Stimulated activated CD4-positive, alpha-beta T cell treated with anti-CD3 and anti-CD28 coated beads, Interleukin-15, amount 100 ng/mL, for 1 hour (primary cell): ENCODE measurements around the gene STX17.
"Not testable (repeated sequence)": the region's sequence is repeated elsewhere in the genome, so short reads cannot be mapped to it uniquely, and the experiment has no call there.

ENCODE experiments used
- DNase-seq, 2 donors: peaks; one replicate each; pipeline ENCODE4 v3.0.0-alpha.2; 2020; ENCODE audit warnings: low read depth in 1 of 2, low spot score in 1 of 2

The STX17 gene

GRCh38 chr9:99906403-99907207, at the start of gene STX17:
Gene STX17, plus strand, starts transcription at chr9:99906654. Its CDS starts 8,586 bp downstream, at chr9:99915240.
- peak; percentile 74 to 77 for DNase-seq

GRCh38 chr9:99857576-99857975, 48.9 kb upstream of the STX17 start:
- DNase-seq = not testable (repeated sequence)

DNA sequence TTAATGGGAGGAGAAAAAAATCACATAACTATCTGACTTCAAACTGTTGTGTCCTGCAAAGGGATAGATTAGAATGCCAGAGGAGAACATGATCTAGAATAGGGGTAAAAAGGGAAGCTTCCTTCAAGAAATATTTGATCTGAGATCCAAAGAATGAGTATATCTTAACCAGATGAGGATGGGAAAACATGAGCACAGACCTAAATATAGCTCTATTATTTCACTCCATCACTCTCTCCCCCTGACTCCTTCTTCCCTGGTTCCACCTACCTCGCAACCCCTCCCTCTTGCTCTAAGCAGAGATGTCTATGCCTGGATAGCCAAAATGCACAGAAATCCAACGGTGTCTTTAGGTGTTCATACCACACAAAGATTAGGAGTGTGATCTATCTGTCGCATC, 48.4 kb upstream of the STX17 start:
- no peak for DNase-seq

DNA sequence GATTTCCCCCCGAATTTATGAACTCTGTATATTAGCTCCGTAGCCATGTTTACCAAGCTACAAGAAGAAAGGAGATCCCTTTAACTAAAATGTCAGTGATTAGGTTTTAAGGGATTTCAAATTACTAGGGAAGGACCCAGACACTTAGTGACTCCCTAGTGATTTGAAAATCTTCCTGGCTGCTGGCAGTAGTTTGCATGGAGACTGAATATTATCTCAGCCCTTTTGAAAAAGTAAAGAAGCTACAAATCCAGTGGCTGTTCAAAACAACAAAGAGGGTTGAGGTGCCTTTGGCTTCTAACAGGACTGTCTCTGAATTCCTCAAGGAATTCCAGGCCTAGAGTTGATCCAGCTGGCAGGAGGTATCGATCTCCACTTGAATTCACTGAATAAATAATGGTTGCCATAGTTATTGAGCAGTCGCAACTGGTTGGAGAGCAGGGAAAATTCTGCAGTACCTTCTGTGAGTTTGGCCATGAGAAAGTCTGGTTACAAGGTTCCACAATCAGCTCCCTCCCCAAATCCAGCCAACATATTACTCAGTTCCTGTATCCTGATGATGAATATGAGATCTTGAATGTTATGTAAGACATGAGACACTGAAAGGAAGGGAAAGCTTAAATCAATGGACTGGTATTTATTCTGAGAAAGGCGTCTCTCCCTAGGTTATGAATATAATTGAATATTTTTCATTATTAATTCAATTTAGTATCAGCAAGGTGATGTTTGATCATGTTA, 47.0 kb upstream of the STX17 start:
- DNase-seq = no peak

DNA sequence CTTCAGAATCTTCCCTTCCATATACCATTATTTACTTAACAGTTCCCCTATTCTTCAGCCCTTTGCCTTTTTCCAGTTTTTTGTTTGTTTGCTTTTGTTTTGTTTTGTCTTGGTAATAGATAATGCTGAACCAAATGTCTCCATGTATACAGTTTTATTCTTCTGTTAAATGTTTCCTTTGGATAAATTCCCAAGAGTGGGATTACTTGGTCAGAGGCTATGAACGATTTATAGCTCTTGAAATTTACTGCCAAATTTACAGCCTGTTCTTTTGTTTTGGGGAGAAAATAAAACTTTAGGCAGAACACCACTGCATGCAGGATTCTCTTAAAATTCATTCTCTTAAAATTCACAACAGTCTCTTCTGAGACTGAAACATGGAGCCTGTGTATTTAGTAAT, 46.2 kb upstream of the STX17 start:
- no peak for DNase-seq

- DNase-seq = no peak
Observed at GRCh38 chr9:99863955-99864354, 42.5 kb upstream of the STX17 start.

GRCh38 chr9:99866398-99866797, 40.1 kb upstream of the STX17 start:
- DNase-seq = no peak

GRCh38 chr9:99867536-99867935, 38.9 kb upstream of the STX17 start:
- DNase-seq = no peak

GRCh38 chr9:99867968-99868367, 38.5 kb upstream of the STX17 start:
- DNase-seq = no peak

GRCh38 chr9:99868845-99869244, 37.6 kb upstream of the STX17 start:
- DNase-seq = no peak

DNA sequence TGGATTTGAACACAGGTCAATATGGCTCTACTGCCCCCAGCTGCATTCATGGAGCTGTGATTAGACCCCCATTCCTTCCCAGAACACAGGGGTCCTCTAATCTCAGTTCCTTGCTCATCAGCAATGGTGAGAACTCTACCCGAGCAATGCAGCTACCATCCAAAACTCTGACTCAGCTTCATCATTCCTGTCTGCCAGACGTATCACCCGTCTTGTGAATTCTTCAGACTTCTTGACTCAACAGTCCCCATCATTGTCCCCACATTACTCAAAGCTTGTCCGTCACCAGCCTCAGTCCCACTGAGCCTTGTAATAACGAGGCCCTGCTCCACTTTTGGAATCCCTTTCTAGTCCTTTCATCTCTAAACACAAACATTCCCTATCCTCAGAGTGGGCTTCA, 36.3 kb upstream of the STX17 start:
- DNase-seq = no peak

DNA sequence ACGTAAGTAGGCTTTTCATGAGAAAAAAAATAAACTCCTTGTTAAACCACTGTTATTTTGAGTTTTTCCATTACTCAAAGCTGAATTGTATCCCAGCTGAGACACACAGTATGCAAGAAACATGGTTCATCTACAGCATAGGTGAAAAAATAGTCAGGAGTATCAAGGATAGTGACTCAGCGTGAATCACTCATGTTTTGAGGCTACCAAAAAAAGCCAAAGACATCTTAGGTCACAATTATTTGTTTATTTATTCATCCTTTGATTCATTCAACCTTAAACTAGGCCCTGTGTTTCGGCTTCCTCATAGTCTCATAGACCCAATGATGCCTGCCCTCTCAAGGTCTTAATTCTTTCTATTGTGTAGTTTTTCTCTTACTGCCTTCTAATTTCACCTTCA, 32.9 kb upstream of the STX17 start:
- DNase-seq = no peak

GRCh38 chr9:99873943-99874584, 32.4 kb upstream of the STX17 start:
- no peak for DNase-seq

- DNase-seq = no peak
Observed at GRCh38 chr9:99876190-99876589, 30.3 kb upstream of the STX17 start.

DNA sequence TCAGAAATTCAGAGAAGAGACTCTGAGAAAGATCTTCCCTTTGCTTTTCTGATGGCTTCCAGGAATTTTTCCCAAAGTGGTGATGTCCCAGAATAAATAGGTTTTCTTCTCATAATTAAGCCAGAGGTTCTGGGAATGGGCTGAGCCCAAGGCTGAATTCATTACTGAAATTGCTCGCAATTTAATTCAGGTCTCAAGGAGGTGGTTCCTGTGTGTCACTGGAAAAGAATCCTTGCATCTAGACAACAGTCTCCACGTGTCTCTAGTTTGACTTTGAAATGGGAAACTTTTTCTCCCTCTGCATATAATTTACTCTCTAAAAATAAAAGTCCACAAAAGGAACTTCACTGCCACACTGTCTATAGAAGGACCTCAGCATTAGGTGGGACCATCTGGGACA, 27.8 kb upstream of the STX17 start:
- DNase-seq = no peak

GRCh38 chr9:99881769-99882168, 24.7 kb upstream of the STX17 start:
- DNase-seq = no peak

GRCh38 chr9:99885747-99886146, 20.7 kb upstream of the STX17 start:
- DNase-seq = no peak

DNA sequence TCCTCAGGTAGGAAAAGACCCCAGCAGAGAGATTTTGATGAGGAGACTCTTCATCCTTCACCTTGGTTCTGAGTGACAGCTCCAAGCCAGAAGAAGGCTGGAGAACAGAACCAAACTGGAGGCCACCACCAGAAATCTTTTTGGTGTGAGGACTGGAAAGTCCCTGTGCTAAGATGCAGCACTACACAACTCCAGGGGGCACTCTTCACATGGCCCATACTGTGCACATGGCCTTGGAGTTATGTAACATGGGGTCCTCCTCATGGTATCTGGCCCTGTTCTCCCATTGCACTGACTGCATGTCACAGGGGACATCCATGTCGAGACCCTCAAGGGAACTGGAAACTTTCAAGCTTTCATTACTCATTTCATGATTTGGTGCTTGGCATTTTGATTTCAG, 17.3 kb upstream of the STX17 start:
- DNase-seq = no peak

- no peak for DNase-seq
Observed at GRCh38 chr9:99894826-99895225, 11.6 kb upstream of the STX17 start.

- no peak for DNase-seq
Observed at GRCh38 chr9:99895510-99895909, 10.9 kb upstream of the STX17 start.

DNA sequence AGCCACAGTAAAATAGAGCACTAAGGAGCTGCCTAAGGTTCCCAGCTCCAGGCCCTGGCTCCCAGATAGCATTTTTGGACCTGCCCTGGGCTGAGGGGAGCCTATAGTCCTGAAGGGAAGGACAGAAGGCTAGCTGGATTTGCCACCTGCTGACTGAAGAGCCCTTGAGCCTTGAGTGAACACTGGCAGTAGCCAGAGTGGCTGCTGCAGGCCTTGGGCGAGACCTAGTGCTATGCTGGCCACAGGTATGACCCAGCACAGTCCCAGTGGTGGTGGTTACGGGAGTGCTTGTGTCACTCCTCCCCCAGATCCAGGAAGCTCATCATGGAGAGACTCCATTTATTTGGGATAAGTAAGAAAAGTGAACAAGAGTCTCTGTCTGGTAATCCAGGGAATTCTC, 10.3 kb upstream of the STX17 start:
- DNase-seq = no peak

GRCh38 chr9:99903393-99903792, 3.1 kb upstream of the STX17 start:
- DNase-seq = no peak
